ENCODE measurements around the gene VRK2.

DNA sequence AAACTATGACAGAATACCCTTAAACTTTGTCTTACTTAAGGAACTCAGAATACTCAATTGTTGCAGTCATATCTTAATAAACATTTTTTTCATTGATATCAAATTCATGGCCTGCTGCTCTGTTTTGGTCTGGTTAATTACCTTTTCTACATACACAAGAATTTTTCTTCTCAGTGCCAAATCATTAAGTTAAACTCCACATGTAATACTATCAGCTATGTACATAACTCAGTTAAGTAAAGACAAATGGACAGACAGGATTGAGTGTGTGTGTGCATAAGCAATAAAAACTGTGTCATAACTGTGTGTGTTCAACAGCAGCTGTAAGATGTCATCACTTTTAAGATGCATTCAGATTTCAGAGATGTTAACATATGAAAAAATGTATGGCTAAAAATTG, 34.4 kb downstream of the VRK2 start:
- TF ChIP-seq POLR2A (IDR thresholded peaks at IDR 0.05) (no peak), CTCF (IDR thresholded peaks at IDR 0.05) (no peak), EP300 (IDR thresholded peaks at IDR 0.05) (no peak)
